WTC11 (cell line): ENCODE measurements around the gene NDRG4. TPM values are rescaled to one million over a fixed set of nuclear protein-coding genes. Genes with fewer than 3 reads are reported as not detected.

ENCODE experiments used
- ATAC-seq: fragments of 200-7000 bp; cut with Tn5 transposase; 2 replicates; pipeline ENCODE4 v1.10.0; 2021; ENCODE audit warnings: mild to moderate bottlenecking, moderate library complexity
- CTCF ChIA-PET: fragments of 300-600 bp; sonication (Branson Sonifier 250); formaldehyde crosslinking; loops from one replicate; lab custom pipeline; 2021; ENCODE audit warnings: antibody characterized with exemption; lab: Charles Lee
- POLR2A ChIA-PET: fragments of 350-600 bp; sonication (Branson Sonifier 250); formaldehyde crosslinking; loops from one replicate; lab custom pipeline; 2021; ENCODE audit warnings: antibody characterized with exemption; lab: Charles Lee
- DNase-seq: peaks from one replicate; pipeline ENCODE4 v3.0.0; 2021; ENCODE audit warnings: low spot score
- H3K27ac Mint-ChIP-seq: 2 replicates; pipeline ENCODE4 v1.8.0; 2021; ENCODE audit warnings: mixed read lengths
- H3K27me3 Mint-ChIP-seq: 2 replicates; pipeline ENCODE4 v1.8.0; 2021; ENCODE audit warnings: low read depth, mild to moderate bottlenecking, moderate library complexity, mixed read lengths
- H3K36me3 Mint-ChIP-seq: 2 replicates; pipeline ENCODE4 v1.8.0; 2021; ENCODE audit warnings: mixed read lengths
- H3K4me1 Mint-ChIP-seq: 2 replicates; pipeline ENCODE4 v1.8.0; 2022; ENCODE audit warnings: mixed read lengths
- H3K4me3 Mint-ChIP-seq: 2 replicates; pipeline ENCODE4 v1.8.0; 2021; ENCODE audit warnings: mild to moderate bottlenecking, moderate library complexity, mixed read lengths
- H3K9me3 Mint-ChIP-seq: 2 replicates; pipeline ENCODE4 v1.8.0; 2021; ENCODE audit warnings: mixed read lengths
- CBFB ChIP-seq: sonication (generic); formaldehyde crosslinking; IDR thresholded peaks from 2 replicates; pipeline ENCODE4 v1.8.1; 2022; ENCODE audit warnings: mild to moderate bottlenecking, low read depth, missing genetic modification reagents
- CREM ChIP-seq: sonication (generic); formaldehyde crosslinking; IDR thresholded peaks from 2 replicates; pipeline ENCODE4 v1.8.1; 2022; ENCODE audit warnings: mild to moderate bottlenecking, missing genetic modification reagents, moderate library complexity
- ELF4 ChIP-seq: sonication (generic); formaldehyde crosslinking; IDR thresholded peaks from 2 replicates; pipeline ENCODE4 v1.8.1; 2022; ENCODE audit warnings: low read depth, mild to moderate bottlenecking, moderate library complexity, missing genetic modification reagents
- EMX1 ChIP-seq: fragments of 250-450 bp; sonication (Bioruptor Pico); IDR thresholded peaks from 2 replicates; pipeline ENCODE4 v1.8.0; 2021; ENCODE audit warnings: mild to moderate bottlenecking
- ETV6 ChIP-seq: sonication (generic); formaldehyde crosslinking; IDR thresholded peaks from 2 replicates; pipeline ENCODE4 v1.8.1; 2022; ENCODE audit warnings: mild to moderate bottlenecking, missing genetic modification reagents
- FOXJ3 ChIP-seq: sonication (generic); formaldehyde crosslinking; IDR thresholded peaks from 2 replicates; pipeline ENCODE4 v1.9.0; 2021; ENCODE audit warnings: missing genetic modification reagents, mild to moderate bottlenecking, borderline replicate concordance
- FOXK1 ChIP-seq: sonication (generic); formaldehyde crosslinking; IDR thresholded peaks from 2 replicates; pipeline ENCODE4 v1.8.0; 2022; ENCODE audit warnings: mild to moderate bottlenecking, moderate library complexity, missing genetic modification reagents
- HMGA2 ChIP-seq: fragments of 250-450 bp; sonication (Bioruptor Pico); IDR thresholded peaks from 2 replicates; pipeline ENCODE4 v1.4.0; 2021; ENCODE audit warnings: mild to moderate bottlenecking, moderate library complexity
- IRF2 ChIP-seq: sonication (generic); formaldehyde crosslinking; IDR thresholded peaks from 2 replicates; pipeline ENCODE4 v1.8.0; 2022; ENCODE audit warnings: low read depth, missing genetic modification reagents, borderline replicate concordance
- NR2C2 ChIP-seq: sonication (generic); formaldehyde crosslinking; IDR thresholded peaks from 2 replicates; pipeline ENCODE4 v1.8.0; 2022; ENCODE audit warnings: mild to moderate bottlenecking, missing genetic modification reagents
- PRDM15 ChIP-seq: sonication (generic); formaldehyde crosslinking; IDR thresholded peaks from 2 replicates; pipeline ENCODE4 v1.8.0; 2022; ENCODE audit warnings: missing genetic modification reagents
- PRRX2 ChIP-seq: fragments of 250-450 bp; sonication (Bioruptor Pico); IDR thresholded peaks from 2 replicates; pipeline ENCODE4 v1.8.0; 2021; ENCODE audit warnings: mild to moderate bottlenecking
- RELA ChIP-seq: sonication (generic); formaldehyde crosslinking; IDR thresholded peaks from 2 replicates; pipeline ENCODE4 v1.8.1; 2022; ENCODE audit warnings: missing genetic modification reagents, mild to moderate bottlenecking, borderline replicate concordance
- TP53 ChIP-seq: sonication (generic); formaldehyde crosslinking; IDR thresholded peaks from 2 replicates; pipeline ENCODE4 v1.8.1; 2023; ENCODE audit warnings: mild to moderate bottlenecking, missing genetic modification reagents
- ZBTB21 ChIP-seq: sonication (generic); formaldehyde crosslinking; IDR thresholded peaks from 2 replicates; pipeline ENCODE4 v1.8.1; 2023; ENCODE audit warnings: mild to moderate bottlenecking, missing genetic modification reagents, borderline replicate concordance
- ZNF512 ChIP-seq: sonication (generic); formaldehyde crosslinking; IDR thresholded peaks from 2 replicates; pipeline ENCODE4 v1.8.1; 2022; ENCODE audit warnings: missing genetic modification reagents, borderline replicate concordance
- total RNA-seq: library from RNA; stranded (reverse); gene quantifications from 3 replicates; pipeline ENCODE4 v1.2.3, GENCODE V29; 2021
- TF ChIP-seq, protein P1 (sequence below): sonication (generic); formaldehyde crosslinking; IDR thresholded peaks from 2 replicates; pipeline ENCODE4 v1.8.1; 2023; ENCODE audit warnings: mild to moderate bottlenecking, missing genetic modification reagents, borderline replicate concordance
- TF ChIP-seq, protein P2 (sequence below): fragments of 200-600 bp; IDR thresholded peaks from 2 replicates; pipeline ENCODE4 v1.8.0; 2022; ENCODE audit warnings: antibody characterized with exemption
- TF ChIP-seq, protein P3 (sequence below): sonication (generic); formaldehyde crosslinking; IDR thresholded peaks from 2 replicates; pipeline ENCODE4 v1.8.1; 2022; ENCODE audit warnings: low read depth, missing genetic modification reagents, borderline replicate concordance

The NDRG4 gene
- total RNA-seq, 1 experiment from 2014 or later, result 20.5 TPM

- TF ChIP-seq, protein P1, sequence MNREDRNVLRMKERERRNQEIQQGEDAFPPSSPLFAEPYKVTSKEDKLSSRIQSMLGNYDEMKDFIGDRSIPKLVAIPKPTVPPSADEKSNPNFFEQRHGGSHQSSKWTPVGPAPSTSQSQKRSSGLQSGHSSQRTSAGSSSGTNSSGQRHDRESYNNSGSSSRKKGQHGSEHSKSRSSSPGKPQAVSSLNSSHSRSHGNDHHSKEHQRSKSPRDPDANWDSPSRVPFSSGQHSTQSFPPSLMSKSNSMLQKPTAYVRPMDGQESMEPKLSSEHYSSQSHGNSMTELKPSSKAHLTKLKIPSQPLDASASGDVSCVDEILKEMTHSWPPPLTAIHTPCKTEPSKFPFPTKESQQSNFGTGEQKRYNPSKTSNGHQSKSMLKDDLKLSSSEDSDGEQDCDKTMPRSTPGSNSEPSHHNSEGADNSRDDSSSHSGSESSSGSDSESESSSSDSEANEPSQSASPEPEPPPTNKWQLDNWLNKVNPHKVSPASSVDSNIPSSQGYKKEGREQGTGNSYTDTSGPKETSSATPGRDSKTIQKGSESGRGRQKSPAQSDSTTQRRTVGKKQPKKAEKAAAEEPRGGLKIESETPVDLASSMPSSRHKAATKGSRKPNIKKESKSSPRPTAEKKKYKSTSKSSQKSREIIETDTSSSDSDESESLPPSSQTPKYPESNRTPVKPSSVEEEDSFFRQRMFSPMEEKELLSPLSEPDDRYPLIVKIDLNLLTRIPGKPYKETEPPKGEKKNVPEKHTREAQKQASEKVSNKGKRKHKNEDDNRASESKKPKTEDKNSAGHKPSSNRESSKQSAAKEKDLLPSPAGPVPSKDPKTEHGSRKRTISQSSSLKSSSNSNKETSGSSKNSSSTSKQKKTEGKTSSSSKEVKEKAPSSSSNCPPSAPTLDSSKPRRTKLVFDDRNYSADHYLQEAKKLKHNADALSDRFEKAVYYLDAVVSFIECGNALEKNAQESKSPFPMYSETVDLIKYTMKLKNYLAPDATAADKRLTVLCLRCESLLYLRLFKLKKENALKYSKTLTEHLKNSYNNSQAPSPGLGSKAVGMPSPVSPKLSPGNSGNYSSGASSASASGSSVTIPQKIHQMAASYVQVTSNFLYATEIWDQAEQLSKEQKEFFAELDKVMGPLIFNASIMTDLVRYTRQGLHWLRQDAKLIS, result no peak
- TF ChIP-seq FOXJ3 (CRISPR knock-in tag) (no peak), RELA (no peak)
Observed at GRCh38 chr16:58465817-58466216, 34.1 kb upstream of the NDRG4 start (continued).

DNA sequence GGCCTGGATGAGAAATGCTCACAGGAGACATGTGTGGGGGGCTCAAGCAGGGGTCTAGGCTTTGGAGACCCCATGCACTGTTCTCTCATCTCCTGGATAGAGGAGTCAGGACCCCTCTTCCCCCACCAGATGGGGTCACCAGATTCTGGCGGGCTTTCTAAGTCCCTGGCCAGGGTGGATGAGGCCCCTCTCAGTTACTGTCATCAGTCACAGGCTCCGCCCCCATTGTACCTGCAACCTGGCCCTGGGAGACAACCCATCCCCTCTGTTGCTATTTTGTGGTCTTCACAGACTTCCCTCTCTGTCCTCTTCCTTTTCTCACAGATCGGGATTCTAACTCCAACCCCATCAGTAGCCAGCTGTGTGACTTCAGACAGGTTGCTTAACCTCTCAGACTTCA, 33.5 kb upstream of the NDRG4 start:
- POLR2A ChIA-PET, result no interaction called here
- H3K27ac Mint-ChIP-seq, result no peak overlapping the region
- TF ChIP-seq ZBTB21 (no peak), EMX1 (CRISPR knock-in tag) (no peak), PRDM15 (CRISPR knock-in tag) (no peak), ZNF512 (CRISPR knock-in tag) (no peak), CBFB (CRISPR knock-in tag) (no peak), IRF2 (CRISPR knock-in tag) (no peak), ETV6 (no peak)
- TF ChIP-seq, protein P2, sequence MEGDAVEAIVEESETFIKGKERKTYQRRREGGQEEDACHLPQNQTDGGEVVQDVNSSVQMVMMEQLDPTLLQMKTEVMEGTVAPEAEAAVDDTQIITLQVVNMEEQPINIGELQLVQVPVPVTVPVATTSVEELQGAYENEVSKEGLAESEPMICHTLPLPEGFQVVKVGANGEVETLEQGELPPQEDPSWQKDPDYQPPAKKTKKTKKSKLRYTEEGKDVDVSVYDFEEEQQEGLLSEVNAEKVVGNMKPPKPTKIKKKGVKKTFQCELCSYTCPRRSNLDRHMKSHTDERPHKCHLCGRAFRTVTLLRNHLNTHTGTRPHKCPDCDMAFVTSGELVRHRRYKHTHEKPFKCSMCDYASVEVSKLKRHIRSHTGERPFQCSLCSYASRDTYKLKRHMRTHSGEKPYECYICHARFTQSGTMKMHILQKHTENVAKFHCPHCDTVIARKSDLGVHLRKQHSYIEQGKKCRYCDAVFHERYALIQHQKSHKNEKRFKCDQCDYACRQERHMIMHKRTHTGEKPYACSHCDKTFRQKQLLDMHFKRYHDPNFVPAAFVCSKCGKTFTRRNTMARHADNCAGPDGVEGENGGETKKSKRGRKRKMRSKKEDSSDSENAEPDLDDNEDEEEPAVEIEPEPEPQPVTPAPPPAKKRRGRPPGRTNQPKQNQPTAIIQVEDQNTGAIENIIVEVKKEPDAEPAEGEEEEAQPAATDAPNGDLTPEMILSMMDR, result no peak
- peaks cover 74% of the 10 kb centered on the region for H3K27me3 Mint-ChIP-seq
- H3K4me3 Mint-ChIP-seq, result peak overlapping the region; percentile 4; the same call in 1 of the 2 replicates
- peaks cover 14% of the 10 kb centered on the region for H3K4me1 Mint-ChIP-seq
- H3K9me3 Mint-ChIP-seq, result no peaks in the 10 kb centered on the region
- H3K36me3 Mint-ChIP-seq, result no peaks in the 10 kb centered on the region
- no peak for ATAC-seq
- CTCF ChIA-PET, result interaction anchor here (1.0 to 1.6 kb wide), 2 partner anchors 21 to 31 kb away, joined by 4 to 8 read pairs; no protein-coding TSS in a partner anchor
- DNase-seq, result no peak

GRCh38 chr16:58467905-58468304, 32.0 kb upstream of the NDRG4 start:
- POLR2A ChIA-PET, result no interaction called here
- Mint-ChIP-seq H3K4me3 (no peak overlapping the region), H3K27me3 (peaks cover 63% of the 10 kb centered on the region), H3K4me1 (peaks cover 18% of the 10 kb centered on the region), H3K36me3 (no peaks in the 10 kb centered on the region), H3K9me3 (no peaks in the 10 kb centered on the region), H3K27ac (no peak overlapping the region)
- CTCF ChIA-PET, result interaction anchor here (0.7 to 1.9 kb wide), 2 partner anchors 20 to 168 kb away, joined by 3 to 8 read pairs; no protein-coding TSS in a partner anchor
- no peak for DNase-seq
- no peak for ATAC-seq
- TF ChIP-seq ETV6 (no peak), ELF4 (CRISPR knock-in tag) (no peak), HMGA2 (CRISPR knock-in tag) (no peak), FOXK1 (CRISPR knock-in tag) (no peak), TP53 (CRISPR knock-in tag) (no peak), CBFB (CRISPR knock-in tag) (no peak), IRF2 (CRISPR knock-in tag) (no peak), PRRX2 (CRISPR knock-in tag) (no peak), NR2C2 (CRISPR knock-in tag) (no peak), CREM (CRISPR knock-in tag) (no peak)
- TF ChIP-seq, protein P2, result no peak
- TF ChIP-seq, protein P3, sequence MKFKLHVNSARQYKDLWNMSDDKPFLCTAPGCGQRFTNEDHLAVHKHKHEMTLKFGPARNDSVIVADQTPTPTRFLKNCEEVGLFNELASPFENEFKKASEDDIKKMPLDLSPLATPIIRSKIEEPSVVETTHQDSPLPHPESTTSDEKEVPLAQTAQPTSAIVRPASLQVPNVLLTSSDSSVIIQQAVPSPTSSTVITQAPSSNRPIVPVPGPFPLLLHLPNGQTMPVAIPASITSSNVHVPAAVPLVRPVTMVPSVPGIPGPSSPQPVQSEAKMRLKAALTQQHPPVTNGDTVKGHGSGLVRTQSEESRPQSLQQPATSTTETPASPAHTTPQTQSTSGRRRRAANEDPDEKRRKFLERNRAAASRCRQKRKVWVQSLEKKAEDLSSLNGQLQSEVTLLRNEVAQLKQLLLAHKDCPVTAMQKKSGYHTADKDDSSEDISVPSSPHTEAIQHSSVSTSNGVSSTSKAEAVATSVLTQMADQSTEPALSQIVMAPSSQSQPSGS (CRISPR knock-in tag), result no peak
